ENCODE data around the gene TGFBR3.

DNA sequence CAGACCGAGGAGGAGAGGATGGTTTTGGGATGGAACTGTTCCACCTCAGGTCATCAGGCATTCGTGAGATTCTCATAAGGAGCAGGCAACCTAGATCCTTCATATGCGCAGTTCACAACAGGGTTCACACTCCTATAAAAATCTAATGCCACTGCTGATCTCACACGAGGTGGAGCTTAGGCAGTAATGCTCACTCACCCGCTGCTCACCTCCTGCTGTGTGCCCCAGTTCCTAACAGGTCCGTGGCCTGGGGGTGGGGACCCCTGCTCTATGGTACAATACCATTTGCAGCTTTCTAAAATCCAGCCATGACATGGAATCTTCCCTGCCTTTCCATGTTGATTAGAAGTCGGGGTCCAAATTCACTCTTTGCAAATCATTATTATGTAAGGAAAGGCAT, 72.1 kb downstream of the TGFBR3 start:
- TF ChIP-seq POLR2A (IDR thresholded peaks at IDR 0.05; ENCODE audit: low read length) (no peak), GATA1 (IDR thresholded peaks at IDR 0.05; ENCODE audit: low read depth, low read length) (no peak)

Data from erythroblast (primary cell).